T47D (cell line): ENCODE results near the gene SETX.
"Not testable (repeated sequence)": the region's sequence is repeated elsewhere in the genome, so short reads cannot be mapped to it uniquely, and the experiment has no call there.

Source experiments
- DNase-seq, 2 experiments: peaks; one replicate each; pipeline versions ENCODE4 v3.0.0 to v3.0.0-alpha.2; 2011 to 2012; ENCODE audit warnings: low read depth in 1 of 2, low spot score in 1 of 2
- JUND ChIP-seq: IDR thresholded peaks from 2 replicates; pipeline ENCODE4 v1.6.1; 2012; ENCODE audit warnings: low read depth
- in situ Hi-C: cut with HindIII; loops from 2 replicates; pipeline ENCODE4 v1.10.0; 2016; ENCODE audit warnings: low sequenced_read_pairs, low pct_unique_long_range_greater_than_20kb

The SETX gene, protein sequence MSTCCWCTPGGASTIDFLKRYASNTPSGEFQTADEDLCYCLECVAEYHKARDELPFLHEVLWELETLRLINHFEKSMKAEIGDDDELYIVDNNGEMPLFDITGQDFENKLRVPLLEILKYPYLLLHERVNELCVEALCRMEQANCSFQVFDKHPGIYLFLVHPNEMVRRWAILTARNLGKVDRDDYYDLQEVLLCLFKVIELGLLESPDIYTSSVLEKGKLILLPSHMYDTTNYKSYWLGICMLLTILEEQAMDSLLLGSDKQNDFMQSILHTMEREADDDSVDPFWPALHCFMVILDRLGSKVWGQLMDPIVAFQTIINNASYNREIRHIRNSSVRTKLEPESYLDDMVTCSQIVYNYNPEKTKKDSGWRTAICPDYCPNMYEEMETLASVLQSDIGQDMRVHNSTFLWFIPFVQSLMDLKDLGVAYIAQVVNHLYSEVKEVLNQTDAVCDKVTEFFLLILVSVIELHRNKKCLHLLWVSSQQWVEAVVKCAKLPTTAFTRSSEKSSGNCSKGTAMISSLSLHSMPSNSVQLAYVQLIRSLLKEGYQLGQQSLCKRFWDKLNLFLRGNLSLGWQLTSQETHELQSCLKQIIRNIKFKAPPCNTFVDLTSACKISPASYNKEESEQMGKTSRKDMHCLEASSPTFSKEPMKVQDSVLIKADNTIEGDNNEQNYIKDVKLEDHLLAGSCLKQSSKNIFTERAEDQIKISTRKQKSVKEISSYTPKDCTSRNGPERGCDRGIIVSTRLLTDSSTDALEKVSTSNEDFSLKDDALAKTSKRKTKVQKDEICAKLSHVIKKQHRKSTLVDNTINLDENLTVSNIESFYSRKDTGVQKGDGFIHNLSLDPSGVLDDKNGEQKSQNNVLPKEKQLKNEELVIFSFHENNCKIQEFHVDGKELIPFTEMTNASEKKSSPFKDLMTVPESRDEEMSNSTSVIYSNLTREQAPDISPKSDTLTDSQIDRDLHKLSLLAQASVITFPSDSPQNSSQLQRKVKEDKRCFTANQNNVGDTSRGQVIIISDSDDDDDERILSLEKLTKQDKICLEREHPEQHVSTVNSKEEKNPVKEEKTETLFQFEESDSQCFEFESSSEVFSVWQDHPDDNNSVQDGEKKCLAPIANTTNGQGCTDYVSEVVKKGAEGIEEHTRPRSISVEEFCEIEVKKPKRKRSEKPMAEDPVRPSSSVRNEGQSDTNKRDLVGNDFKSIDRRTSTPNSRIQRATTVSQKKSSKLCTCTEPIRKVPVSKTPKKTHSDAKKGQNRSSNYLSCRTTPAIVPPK (N-terminal part only)

DNA sequence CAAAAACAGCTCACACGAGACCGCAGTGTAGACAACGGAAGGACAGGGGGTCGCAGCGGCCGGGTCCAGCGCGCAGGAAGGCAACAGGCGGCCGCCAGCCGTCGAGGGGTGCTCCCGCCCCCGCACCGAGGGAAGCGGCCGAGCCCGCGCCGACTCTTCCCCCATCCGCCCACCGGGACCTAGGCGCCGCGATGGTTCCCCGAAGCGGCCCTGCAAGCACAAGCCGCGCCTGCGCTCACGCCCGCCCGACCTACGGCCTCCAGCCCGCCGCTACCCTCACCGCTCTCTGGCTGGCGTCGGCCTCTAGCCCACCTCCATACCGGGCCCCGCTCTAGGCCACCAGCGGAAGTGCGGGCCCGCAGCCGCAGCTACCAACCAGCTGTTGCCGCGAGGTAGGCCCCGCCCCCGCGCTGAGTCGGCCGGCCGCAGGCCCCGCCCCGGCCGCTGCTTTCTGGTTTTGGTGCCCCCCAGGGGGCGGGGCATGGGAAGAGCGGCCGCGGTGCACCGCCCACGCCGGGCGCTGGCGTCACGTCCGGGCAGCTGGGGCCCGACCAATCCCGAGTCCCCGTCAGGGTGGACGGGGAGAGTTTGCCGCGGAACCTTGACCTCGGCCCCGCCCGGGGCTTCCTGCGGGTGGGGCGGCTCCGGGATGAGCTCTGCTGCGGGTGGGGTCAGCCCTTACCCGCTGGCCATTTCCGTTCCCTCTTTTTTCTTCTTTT, at the start of gene SETX:
Gene SETX, minus strand, starts transcription at position 350 of the 719 bp plus-strand sequence. CDS start 5,558 bp downstream, outside the sequence.
- no peak for TF ChIP-seq JUND
- peak; percentile 99 for DNase-seq
- in situ Hi-C loops: no loop called here

GRCh38 chr9:132404228-132404881, 49.6 kb upstream of the SETX start:
- in situ Hi-C loops: no loop called here
- no peak for DNase-seq
- TF ChIP-seq JUND: no peak

- in situ Hi-C loops: no loop called here
- TF ChIP-seq JUND: no peak
- DNase-seq: no peak
Observed at GRCh38 chr9:132401824-132402223, 47.0 kb upstream of the SETX start.

DNA sequence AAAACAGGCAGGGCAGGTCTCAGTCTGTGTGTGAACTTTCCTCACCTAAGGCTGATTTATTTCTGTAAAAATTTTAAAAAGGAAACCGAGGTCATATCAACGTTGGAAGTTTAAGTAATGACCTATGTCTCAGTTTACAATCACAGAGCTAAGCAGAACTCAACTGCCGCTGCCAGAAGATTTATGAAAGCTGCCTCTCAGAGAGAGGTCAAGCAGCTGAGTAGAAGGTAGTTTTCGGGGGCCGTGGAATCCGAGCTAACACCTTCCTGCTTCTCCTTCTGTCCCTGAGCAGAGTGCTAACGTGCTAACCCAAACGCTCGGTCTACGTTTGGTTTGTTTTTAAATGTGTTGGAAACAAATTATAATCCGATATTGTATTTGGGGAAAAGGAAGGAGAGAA, 40.8 kb upstream of the SETX start:
- TF ChIP-seq JUND: no peak
- in situ Hi-C loops: no loop called here
- no peak for DNase-seq

DNA sequence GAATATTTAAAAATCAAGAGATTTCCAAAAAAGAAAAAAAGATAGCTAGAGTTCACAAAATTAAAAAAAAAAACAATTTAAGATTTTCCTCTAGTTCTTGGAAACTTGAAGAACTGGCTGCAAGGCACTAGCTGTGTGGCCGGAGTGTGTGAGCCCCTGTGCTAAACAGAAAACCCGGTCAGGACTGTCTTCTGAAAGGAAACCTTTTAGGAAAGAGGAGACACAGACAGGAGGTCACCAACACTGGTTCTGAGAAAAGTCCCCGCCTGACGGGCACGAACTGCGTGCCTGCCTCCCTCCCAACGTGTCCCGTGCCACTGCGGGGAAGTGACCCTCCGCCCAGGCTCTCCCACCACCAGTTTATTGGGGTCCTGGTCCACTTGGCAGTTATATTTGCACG, 36.7 kb upstream of the SETX start:
- in situ Hi-C loops: no loop called here
- no peak for DNase-seq

GRCh38 chr9:132390966-132391365, 36.2 kb upstream of the SETX start:
- in situ Hi-C loops: no loop called here
- no peak for DNase-seq
- no peak for TF ChIP-seq JUND

More for the DNA sequence above, 36.7 kb upstream of the SETX start:
- TF ChIP-seq JUND: no peak

- no peak for TF ChIP-seq JUND
- in situ Hi-C loops: no loop called here
- DNase-seq: no peak
Observed at GRCh38 chr9:132387133-132387532, 32.3 kb upstream of the SETX start.

DNA sequence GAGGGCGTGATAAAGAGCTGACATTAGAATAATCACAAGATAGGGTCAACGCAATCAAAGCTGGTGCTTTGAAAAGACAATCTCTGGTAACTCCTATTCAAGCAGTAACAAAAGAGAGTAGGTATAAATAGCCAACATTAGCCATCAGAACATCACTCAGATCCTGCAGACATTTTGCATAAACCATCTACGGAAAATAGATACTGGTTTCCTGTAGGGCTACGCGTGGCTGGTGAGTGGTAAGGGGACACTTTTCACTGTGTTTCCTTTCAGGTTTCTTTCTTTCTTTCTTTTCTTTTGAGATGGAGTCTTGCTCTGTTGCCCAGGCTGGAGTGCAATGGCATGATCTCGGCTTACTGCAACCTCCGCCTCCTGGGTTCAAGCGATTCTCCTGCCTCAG, 29.6 kb upstream of the SETX start:
- no peak for TF ChIP-seq JUND
- DNase-seq: no peak
- in situ Hi-C loops: no loop called here

GRCh38 chr9:132383462-132383883, 28.7 kb upstream of the SETX start:
- in situ Hi-C loops: no loop called here
- TF ChIP-seq JUND: no peak
- no peak for DNase-seq

GRCh38 chr9:132381966-132382541, 27.3 kb upstream of the SETX start:
- no peak for DNase-seq
- TF ChIP-seq JUND: no peak
- in situ Hi-C loops: no loop called here

GRCh38 chr9:132378416-132378815, 23.6 kb upstream of the SETX start:
- in situ Hi-C loops, DNase-seq: not testable (repeated sequence)

GRCh38 chr9:132377769-132378168, 23.0 kb upstream of the SETX start:
- in situ Hi-C loops, DNase-seq: not testable (repeated sequence)
